Gastroesophageal sphincter (tissue), 3 donors: ENCODE measurements around the gene BMP2K.

Experiments
- CTCF ChIP-seq, 4 experiments: fragments of 200-600 bp in 2 of 4; fragments of 450-650 bp in 2 of 4; sonication (generic) in 1 of 4; IDR thresholded peaks; one replicate each; pipeline ENCODE4 v1.5.1; 2017 to 2019; ENCODE audit warnings: antibody characterized with exemption in 4 of 4, mild to moderate bottlenecking in 2 of 4, moderate library complexity in 2 of 4
- EP300 ChIP-seq: sonication (generic); formaldehyde crosslinking; IDR thresholded peaks from one replicate; pipeline ENCODE4 v1.6.1; 2017; ENCODE audit warnings: antibody characterized with exemption, mild to moderate bottlenecking
- POLR2A ChIP-seq, 2 donors: fragments of 450-650 bp; IDR thresholded peaks; one replicate each; pipeline ENCODE4 v1.6.1; 2017; ENCODE audit warnings: antibody characterized with exemption in 2 of 2, mild to moderate bottlenecking in 2 of 2, moderate library complexity in 1 of 2
- POLR2AphosphoS5 ChIP-seq: sonication (generic); formaldehyde crosslinking; IDR thresholded peaks from one replicate; pipeline ENCODE4 v1.6.1; 2017; ENCODE audit warnings: antibody characterized with exemption

- TF ChIP-seq EP300 (no peak), POLR2A (IDR thresholded peaks at IDR 0.05) (no peak), POLR2AphosphoS5 (no peak), CTCF (IDR thresholded peaks at IDR 0.05) (no peak)
These were observed 123.2 kb downstream of the BMP2K start for GRCh38 chr4:78899302-78899701.
